GM23338 (cell line): ENCODE measurements around the gene PRSS50.
A peak's percentile ranks its signal among the peaks of the same experiment; 100 is the strongest.

Experiments used
- CREB1 ChIP-seq: fragments of 250-450 bp; sonication (Bioruptor Pico); IDR thresholded peaks from 2 replicates; pipeline ENCODE4 v1.5.0; 2020; ENCODE audit warnings: low read depth, mild to moderate bottlenecking, moderate library complexity
- CTCF ChIP-seq, 2 experiments: fragments of 200-600 bp in 1 of 2; sonication (generic) in 1 of 2; conservative IDR thresholded peaks; 2 replicates each; pipeline versions ENCODE4 v1.5.1 to v1.6.1; 2016 to 2017; ENCODE audit warnings: antibody characterized with exemption in 2 of 2, low read depth in 2 of 2, mild to moderate bottlenecking in 2 of 2, moderate library complexity in 1 of 2
- EZH2 ChIP-seq: fragments of 200-600 bp; sonication (generic); IDR thresholded peaks from one replicate; pipeline ENCODE4 v1.8.0; 2017; ENCODE audit warnings: antibody characterized with exemption, mild to moderate bottlenecking, low read depth; ENCODE audit not compliant: unreplicated experiment
- EZH2phosphoT487 ChIP-seq: fragments of 200-600 bp; sonication (generic); IDR thresholded peaks from one replicate; pipeline ENCODE4 v1.8.1; 2018; ENCODE audit warnings: antibody characterized with exemption; ENCODE audit not compliant: unreplicated experiment
- JUNB ChIP-seq: IDR thresholded peaks from one replicate; pipeline ENCODE4 v1.6.1; 2016; ENCODE audit warnings: antibody characterized with exemption; ENCODE audit not compliant: unreplicated experiment
- POLR2AphosphoS5 ChIP-seq: IDR thresholded peaks from 2 replicates; pipeline ENCODE4 v1.6.1; 2016; ENCODE audit warnings: antibody characterized with exemption, low read depth
- REST ChIP-seq: IDR thresholded peaks from one replicate; pipeline ENCODE4 v1.6.1; 2018; ENCODE audit warnings: antibody characterized with exemption; ENCODE audit not compliant: unreplicated experiment
- STAT1 ChIP-seq: IDR thresholded peaks from one replicate; pipeline ENCODE4 v1.6.1; 2016; ENCODE audit warnings: antibody characterized with exemption; ENCODE audit not compliant: unreplicated experiment

- TF ChIP-seq CTCF (conservative IDR thresholded peaks at IDR 0.05; ENCODE audit: low read depth in 2 of 2): peak; percentile 95 to 97
- no peak for TF ChIP-seq JUNB
- TF ChIP-seq POLR2AphosphoS5: no peak
- peak; percentile 69 for TF ChIP-seq REST
- TF ChIP-seq EZH2phosphoT487: no peak
- TF ChIP-seq CREB1 (CRISPR knock-in tag): no peak
- TF ChIP-seq EZH2: no peak
- no peak for TF ChIP-seq STAT1
These were observed 12.6 kb downstream of the PRSS50 start for GRCh38 chr3:46705022-46705530.
